Left lung (tissue), 10 donors: ENCODE data around the gene TMEM63A. TPM values are rescaled to one million over a fixed set of nuclear protein-coding genes. Genes with fewer than 3 reads are reported as not detected.
"Not testable (repeated sequence)": the region's sequence is repeated elsewhere in the genome, so short reads cannot be mapped to it uniquely, and the experiment has no call there.

Experiments used
- ATAC-seq: fragments of 200-7000 bp; cut with Tn5 transposase; one replicate; pipeline ENCODE4 v1.9.1; 2020; ENCODE audit warnings: moderate library complexity
- DNase-seq, 4 donors: peaks; one replicate each; pipeline ENCODE4 v3.0.0-alpha.2; 2013 to 2020
- H3K27ac ChIP-seq, 2 donors: fragments of 200-600 bp; sonication (generic) in 1 of 2; one replicate each; pipeline versions ENCODE4 v1.5.0 to v1.8.0; 2020 to 2021
- H3K27me3 ChIP-seq, 2 donors: fragments of 200-600 bp; sonication (generic) in 1 of 2; one replicate each; pipeline versions ENCODE4 v1.5.0 to v1.8.0; 2020 to 2021
- H3K36me3 ChIP-seq, 2 donors: fragments of 200-600 bp; sonication (generic) in 1 of 2; one replicate each; pipeline versions ENCODE4 v1.5.0 to v1.8.0; 2020 to 2021
- H3K4me1 ChIP-seq, 2 donors: fragments of 200-600 bp; one replicate each; pipeline ENCODE4 v1.8.0; 2021
- H3K4me3 ChIP-seq, 2 donors: fragments of 200-600 bp; sonication (generic) in 1 of 2; one replicate each; pipeline versions ENCODE4 v1.5.0 to v1.8.0; 2020 to 2021; ENCODE audit warnings: mild to moderate bottlenecking in 1 of 2
- H3K9me3 ChIP-seq, 2 donors: fragments of 200-600 bp; sonication (generic) in 1 of 2; one replicate each; pipeline versions ENCODE4 v1.5.0 to v1.8.0; 2020 to 2021
- intact Hi-C, 2 donors: fragments of 100-400 bp; cut with DNase I; formaldehyde crosslinking; loops; one replicate each; pipeline versions ENCODE4 v1.11.2 to v1.14.2; 2022
- polyA plus RNA-seq, 6 donors: library from polyadenylated mRNA; unstranded; fragments of 120-200 nt; gene quantifications; one replicate each; pipeline ENCODE4 v1.2.1, GENCODE V29; 2013; ENCODE audit not compliant: insufficient read length in 6 of 6
- total RNA-seq, 2 donors: library from RNA; stranded (reverse); fragmentation: NEBNext Ultra II Directional; extraction: Animal tissue kit (Norgen Biotek cat#: 25700); gene quantifications; one replicate each; pipeline ENCODE4 v1.2.1, GENCODE V29; 2021
- TF ChIP-seq, protein P1 (sequence below), 2 donors: fragments of 200-600 bp; sonication (generic) in 1 of 2; IDR thresholded peaks; one replicate each; pipeline versions ENCODE4 v1.5.0 to v1.8.0; 2021; ENCODE audit warnings: antibody characterized with exemption in 2 of 2
- donor health status: DM: no; HTN: yes; CAD: no.
- donor health status: DM: no; HTN: no; CAD: no.

The TMEM63A gene
- total and polyA plus RNA-seq, 8 donors = 77.4 to 167 (median 123) TPM

DNA sequence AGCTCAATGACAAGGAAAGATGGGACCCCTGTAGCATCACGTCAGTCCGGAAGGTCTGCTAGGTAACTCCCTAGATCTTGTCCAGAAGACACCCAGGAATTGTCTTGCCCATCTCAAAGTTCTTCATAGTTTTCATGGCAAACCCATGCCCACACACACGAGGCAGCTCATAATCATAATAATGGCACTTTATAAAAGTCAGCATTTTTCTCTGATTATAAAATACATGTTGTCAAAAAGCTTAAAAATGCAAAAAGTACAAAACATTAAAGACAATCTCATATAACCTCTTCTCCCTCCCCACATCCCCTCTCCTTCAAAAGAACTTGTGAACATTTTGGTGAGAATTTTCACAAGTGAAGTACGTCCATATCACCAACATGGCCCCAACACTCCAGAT, 41.5 kb downstream of the TMEM63A start:
- Histone ChIP-seq H3K36me3 (peaks cover 0 to 49% of the 10 kb centered on the region in 2 donors), H3K27me3 (no peaks in the 10 kb centered on the region), H3K4me1 (peaks cover 0 to 8% of the 10 kb centered on the region in 2 donors), H3K9me3 (no peaks in the 10 kb centered on the region), H3K4me3 (no peak overlapping the region), H3K27ac (no peak overlapping the region)
- no peak for DNase-seq
- ATAC-seq = no peak
- TF ChIP-seq, protein P1, sequence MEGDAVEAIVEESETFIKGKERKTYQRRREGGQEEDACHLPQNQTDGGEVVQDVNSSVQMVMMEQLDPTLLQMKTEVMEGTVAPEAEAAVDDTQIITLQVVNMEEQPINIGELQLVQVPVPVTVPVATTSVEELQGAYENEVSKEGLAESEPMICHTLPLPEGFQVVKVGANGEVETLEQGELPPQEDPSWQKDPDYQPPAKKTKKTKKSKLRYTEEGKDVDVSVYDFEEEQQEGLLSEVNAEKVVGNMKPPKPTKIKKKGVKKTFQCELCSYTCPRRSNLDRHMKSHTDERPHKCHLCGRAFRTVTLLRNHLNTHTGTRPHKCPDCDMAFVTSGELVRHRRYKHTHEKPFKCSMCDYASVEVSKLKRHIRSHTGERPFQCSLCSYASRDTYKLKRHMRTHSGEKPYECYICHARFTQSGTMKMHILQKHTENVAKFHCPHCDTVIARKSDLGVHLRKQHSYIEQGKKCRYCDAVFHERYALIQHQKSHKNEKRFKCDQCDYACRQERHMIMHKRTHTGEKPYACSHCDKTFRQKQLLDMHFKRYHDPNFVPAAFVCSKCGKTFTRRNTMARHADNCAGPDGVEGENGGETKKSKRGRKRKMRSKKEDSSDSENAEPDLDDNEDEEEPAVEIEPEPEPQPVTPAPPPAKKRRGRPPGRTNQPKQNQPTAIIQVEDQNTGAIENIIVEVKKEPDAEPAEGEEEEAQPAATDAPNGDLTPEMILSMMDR (IDR thresholded peaks at IDR 0.05) = no peak
- intact Hi-C loops = loop anchor here in 1 of 2 donors (10.0 kb wide), 1 partner anchor 366 kb away; no protein-coding TSS in a partner anchor

DNA sequence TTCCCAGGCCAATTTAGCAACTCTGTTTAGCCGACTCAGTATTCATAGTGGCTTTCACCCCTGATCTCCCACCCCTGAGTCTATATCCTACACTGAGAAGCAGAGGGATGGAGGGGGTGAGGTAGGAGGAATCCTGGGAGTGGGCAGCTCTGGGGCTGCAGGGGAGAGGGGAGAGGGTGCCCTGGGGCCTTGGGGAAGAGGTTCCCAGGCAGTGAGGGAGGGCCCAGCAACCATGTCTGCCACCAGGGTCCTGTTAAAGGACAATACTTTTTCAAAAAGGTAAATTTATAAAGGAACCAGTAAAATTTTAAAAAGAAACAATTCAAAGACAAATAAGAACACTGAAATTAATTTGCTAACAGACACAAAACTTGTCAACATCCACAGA, 42.0 kb downstream of the TMEM63A start:
- TF ChIP-seq, protein P1 (IDR thresholded peaks at IDR 0.05) = no peak
- Histone ChIP-seq H3K4me1 (peaks cover 0 to 3% of the 10 kb centered on the region in 2 donors), H3K4me3 (no peak overlapping the region), H3K27ac (no peak overlapping the region), H3K27me3 (no peaks in the 10 kb centered on the region), H3K9me3 (no peaks in the 10 kb centered on the region), H3K36me3 (peaks cover 0 to 45% of the 10 kb centered on the region in 2 donors)
- intact Hi-C loops = loop anchor here in 1 of 2 donors (10.0 kb wide), 1 partner anchor 365 kb away; no protein-coding TSS in a partner anchor
- DNase-seq = peak in 1 of 4 donors; percentile 43
- no peak for ATAC-seq

DNA sequence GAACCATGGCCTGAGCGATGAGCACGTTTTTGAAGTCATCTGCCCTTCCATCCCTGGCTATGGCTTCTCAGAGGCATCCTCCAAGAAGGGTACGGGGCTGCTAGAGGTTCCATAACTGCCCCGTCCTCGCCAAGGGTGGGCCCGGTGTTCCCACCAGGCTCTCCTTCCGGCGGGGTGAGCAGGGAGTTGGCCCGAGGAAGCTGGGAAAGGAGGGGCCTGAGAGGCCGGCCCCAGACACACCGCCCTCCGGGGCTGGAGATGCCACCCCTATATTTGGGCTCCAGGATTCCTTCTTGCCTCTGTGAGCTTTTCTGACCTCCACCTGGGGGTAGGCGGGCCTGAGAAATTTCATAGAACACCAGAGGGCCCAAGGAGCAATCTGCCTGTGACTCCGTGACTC, 43.4 kb downstream of the TMEM63A start:
- H3K36me3 ChIP-seq = peaks cover 0 to 32% of the 10 kb centered on the region in 2 donors
- no peaks in the 10 kb centered on the region for H3K27me3 ChIP-seq
- intact Hi-C loops = no loop called here
- TF ChIP-seq, protein P1 (IDR thresholded peaks at IDR 0.05) = no peak
- no peak overlapping the region for H3K27ac ChIP-seq
- ATAC-seq (no peak), DNase-seq (peak in 1 of 4 donors; percentile 32)
- H3K4me3 ChIP-seq = no peak overlapping the region
- no peaks in the 10 kb centered on the region for H3K9me3 ChIP-seq
- H3K4me1 ChIP-seq = peaks cover 0 to 3% of the 10 kb centered on the region in 2 donors

DNA sequence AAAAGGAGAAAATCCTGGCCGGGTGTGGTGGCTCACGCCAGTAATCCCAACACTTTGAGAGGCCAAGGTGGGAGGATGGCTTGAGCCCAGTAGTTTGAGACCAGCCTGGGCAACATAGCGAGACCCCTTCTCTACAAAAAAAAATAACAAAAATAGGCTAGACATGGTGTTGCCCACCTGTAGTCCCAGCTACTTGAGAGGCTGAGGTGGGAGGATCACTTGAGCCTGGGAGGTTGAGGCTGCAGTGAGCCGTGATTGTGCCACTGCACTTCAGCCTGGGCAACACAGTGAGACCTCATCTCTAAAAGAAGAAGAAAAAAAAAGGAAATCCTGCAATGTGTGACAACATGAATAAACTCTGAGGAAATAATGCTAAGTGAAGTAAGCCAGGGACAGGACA, 45.9 kb downstream of the TMEM63A start:
- H3K4me3 ChIP-seq, H3K27me3 ChIP-seq, H3K4me1 ChIP-seq, intact Hi-C loops, DNase-seq, H3K9me3 ChIP-seq, ATAC-seq: not testable (repeated sequence)
- H3K27ac ChIP-seq = peak overlapping the region in 1 of 2 donors; percentile 48
- H3K36me3 ChIP-seq = peaks cover 0 to 34% of the 10 kb centered on the region in 2 donors

DNA sequence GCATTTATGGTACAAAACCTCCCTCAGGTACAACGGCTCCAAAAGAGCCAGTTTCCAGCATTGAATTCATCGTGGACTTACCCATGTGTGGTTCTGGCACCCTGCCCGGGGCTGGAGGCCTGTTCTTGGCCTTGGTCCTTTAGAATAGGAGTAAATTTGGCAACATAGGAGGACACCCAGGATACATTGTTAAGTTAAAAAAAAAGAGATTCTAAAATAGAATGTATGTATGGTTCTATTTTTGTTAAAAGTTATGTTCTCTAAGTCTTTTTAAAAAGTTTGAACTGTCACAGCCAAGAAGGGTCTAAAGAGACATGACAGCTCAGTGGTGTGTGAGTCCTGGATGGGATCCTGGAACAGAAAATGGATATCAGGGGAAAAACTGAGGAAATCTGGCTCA, 46.3 kb downstream of the TMEM63A start:
- TF ChIP-seq, protein P1 (IDR thresholded peaks at IDR 0.05) = no peak
- ATAC-seq = no peak
- Histone ChIP-seq H3K9me3 (no peaks in the 10 kb centered on the region), H3K27me3 (no peaks in the 10 kb centered on the region), H3K27ac (peak overlapping the region in 1 of 2 donors; percentile 48), H3K4me3 (no peak overlapping the region), H3K4me1 (peaks cover 3% of the 10 kb centered on the region in 2 donors), H3K36me3 (peaks cover 0 to 34% of the 10 kb centered on the region in 2 donors)
- intact Hi-C loops = no loop called here
- DNase-seq = peak in 1 of 4 donors; percentile 62
